CD4-positive, alpha-beta T cell treated with Interleukin-1 beta for 1 hour (primary cell): ENCODE results near the gene STRA6.

Experiments used
- DNase-seq, 2 donors: peaks; one replicate each; pipeline ENCODE4 v3.0.0-alpha.2; 2020 to 2022

STRA6 gene, protein sequence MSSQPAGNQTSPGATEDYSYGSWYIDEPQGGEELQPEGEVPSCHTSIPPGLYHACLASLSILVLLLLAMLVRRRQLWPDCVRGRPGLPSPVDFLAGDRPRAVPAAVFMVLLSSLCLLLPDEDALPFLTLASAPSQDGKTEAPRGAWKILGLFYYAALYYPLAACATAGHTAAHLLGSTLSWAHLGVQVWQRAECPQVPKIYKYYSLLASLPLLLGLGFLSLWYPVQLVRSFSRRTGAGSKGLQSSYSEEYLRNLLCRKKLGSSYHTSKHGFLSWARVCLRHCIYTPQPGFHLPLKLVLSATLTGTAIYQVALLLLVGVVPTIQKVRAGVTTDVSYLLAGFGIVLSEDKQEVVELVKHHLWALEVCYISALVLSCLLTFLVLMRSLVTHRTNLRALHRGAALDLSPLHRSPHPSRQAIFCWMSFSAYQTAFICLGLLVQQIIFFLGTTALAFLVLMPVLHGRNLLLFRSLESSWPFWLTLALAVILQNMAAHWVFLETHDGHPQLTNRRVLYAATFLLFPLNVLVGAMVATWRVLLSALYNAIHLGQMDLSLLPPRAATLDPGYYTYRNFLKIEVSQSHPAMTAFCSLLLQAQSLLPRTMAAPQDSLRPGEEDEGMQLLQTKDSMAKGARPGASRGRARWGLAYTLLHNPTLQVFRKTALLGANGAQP

DNA sequence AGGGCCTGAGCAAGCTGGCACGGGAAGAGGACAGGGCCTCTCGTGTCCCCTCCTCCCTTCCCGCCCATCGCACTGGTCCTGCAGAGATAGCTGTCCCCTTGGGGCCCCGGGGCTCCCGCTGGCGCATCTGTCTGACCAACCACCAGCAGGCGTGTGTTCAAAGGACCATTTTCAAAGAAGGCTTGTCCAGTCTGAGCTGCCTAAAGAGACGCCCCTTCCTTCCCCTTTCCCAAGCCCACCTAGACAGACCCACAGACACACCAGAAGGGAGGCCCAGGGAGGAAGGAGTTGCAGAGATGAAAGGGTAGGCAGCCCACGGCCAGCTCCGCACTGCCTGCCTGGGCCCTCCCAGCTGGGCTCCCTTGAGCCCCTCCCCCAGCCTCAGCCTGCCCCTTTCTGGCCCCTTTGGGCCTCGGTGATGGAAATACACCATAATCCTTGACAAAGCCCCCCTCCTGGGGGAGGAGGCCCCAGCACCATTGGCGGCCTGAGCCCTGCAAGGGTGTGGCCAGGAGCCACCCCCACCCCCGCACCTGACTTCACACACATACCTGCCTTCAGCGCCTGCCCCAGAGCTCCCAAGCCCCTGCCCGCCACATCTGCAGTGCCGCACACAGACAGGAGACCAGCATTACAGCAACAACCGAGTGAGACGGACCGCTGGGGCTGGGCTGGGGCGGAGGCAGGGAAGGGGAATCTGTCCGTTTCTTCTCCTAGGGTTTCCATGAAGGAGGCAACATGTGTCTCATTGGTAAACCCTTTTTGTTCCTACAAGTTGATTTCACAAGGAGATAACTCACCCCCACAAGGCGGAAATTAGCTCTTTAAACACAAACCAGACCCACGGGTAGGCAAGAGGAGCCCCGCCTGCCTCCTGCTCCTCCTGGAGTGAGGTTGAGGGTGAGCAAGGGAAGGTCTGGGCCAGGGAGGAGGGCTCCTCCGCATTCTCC, at the start of gene STRA6:
STRA6 (minus strand) TSS at position 336 of the 950 bp plus-strand sequence. CDS start 520 bp downstream, outside the sequence.
- DNase-seq, result no peak

DNA sequence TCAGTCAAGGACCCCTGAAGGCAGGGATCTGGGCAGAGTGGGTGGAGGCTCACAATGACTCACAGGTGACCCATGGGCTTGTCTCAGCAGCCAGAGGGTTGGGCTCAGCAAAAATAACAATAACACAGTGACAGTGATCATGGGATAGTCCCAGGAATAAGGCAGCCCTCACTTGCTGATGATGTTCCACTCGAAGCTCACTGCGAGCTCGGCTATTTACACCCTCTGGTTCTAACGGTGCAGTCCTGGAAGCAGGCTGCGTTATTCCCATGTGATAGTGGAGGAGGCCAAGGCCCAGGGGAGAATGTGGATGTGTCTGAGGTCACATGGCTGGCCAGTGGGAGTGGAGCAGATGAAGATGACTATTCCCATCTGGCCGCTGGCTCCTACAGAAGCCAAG, 49.7 kb upstream of the STRA6 start:
- DNase-seq, result no peak

DNA sequence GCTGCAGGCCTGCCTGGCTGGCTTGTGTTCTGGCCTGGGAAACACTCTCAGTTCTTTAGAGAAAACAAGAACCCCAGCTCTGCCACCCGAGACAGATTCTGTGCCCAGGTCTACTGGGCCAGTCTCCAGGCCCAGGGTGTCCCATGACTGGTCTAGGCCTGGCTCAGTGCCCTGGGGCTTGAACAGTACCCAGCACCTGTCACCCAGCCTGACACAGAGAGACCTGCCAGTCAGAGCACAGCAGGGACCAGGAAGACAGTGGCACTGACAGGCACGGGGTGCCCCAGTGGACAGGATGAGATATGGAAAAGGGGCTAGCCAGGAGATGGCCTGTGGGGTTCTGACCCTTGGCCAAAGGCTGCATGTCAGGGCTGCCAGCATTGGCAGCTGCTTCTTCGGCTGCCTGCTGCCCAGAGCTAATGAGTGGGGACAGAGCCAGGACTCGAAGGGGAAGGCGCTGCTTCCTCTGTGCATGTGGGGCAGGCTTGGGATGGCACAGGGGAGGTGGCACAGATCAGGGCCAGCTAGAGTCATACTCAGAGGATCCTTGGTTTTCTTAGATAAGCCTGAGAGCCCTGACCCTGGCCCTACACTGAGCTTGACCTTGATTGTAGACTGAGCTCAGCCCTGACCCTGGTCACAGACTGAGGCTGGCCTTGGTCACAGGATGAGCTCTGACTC, 48.7 kb upstream of the STRA6 start:
- no peak for DNase-seq

DNA sequence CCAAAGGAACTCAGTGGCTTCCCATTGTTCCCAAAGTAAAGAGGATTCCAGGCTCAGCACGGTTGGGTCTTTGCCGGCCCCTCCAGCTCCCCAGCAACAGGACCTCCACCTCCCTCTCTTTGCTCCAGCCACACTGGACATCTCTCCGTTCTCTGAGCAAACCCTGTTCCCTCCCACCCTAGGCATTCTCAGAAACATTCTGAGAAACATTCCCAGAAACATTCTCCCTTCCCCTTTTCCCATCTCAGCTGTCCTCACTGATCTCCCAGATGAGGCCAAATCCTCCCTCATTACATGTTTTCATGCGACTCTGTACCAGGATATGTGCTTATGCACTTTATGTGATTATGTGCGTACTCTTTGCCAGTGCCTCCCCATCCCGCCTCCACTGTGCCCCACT, 47.7 kb upstream of the STRA6 start:
- DNase-seq, result no peak

DNA sequence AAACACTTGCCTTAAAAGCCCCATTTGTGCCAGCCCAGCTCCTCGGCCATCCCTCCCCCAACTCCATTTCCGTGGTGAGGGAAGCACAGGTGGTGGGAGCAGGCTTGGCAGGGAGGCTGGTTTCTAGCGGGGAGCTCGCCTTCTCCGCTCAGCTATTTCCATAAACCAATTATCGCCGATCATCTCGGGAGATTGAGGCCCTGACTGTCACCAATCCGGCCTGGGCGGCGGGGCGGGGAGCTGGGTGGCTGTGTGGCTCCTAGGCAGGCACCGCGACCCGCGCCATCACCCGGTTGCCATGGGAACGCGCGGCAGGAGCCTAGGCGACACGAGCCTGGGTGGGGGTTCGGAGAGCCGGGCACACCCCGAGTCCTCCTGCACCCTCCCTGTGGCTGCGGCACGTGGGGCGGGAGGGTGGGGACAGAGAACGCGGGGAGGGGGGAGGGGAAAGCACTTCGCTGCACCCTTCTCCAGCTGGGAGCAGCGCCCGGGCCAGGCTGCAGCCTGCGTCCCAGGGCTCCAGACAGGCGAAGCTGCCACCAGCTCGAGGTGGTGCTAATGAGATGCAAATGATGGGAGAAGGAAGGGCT, 42.9 kb upstream of the STRA6 start:
- no peak for DNase-seq

DNA sequence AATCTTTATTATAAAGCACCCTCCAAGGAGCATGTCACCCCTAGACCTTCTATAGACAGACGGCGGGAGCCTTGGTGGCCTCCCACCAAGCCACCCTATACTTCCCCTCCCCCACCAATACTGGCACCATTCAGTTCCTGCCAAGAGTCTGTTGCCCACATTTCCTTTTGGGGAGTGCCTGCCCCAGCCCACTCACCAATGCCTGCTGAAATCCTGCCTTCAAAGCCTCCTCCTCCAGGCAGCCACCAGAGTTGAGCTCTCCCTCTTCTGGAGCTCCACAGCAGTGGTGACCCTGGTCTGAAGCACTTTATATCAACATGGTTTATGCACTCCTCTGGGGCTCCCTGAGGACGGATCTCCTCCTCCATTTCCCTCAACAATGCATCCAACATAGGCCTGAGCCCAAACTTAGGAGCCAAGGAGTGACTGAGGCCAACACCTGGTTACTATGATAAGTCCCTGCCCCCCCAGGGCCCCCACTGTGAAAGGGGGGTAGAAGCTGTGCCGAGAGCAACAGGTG, 42.3 kb upstream of the STRA6 start:
- no peak for DNase-seq

DNA sequence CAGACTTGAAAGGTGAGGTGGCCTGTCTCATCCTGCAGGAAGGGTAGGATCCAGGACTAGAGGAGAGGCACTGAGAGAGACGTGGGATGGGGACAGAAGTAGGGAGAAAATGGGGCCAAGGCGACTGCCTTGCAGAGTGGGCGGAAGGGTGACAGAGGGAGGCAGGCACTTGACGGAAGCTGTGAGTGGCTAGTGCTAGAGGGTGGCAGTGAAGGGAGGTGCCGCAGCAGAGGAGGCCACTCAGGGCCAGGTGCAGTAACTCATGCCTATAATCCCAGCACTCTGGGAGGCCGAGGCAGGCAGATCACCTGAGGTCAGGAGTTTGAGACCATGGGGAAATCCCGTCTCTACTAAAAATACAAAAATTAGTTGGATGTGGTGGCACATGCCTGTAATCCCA, 40.8 kb upstream of the STRA6 start:
- DNase-seq, result no peak

DNA sequence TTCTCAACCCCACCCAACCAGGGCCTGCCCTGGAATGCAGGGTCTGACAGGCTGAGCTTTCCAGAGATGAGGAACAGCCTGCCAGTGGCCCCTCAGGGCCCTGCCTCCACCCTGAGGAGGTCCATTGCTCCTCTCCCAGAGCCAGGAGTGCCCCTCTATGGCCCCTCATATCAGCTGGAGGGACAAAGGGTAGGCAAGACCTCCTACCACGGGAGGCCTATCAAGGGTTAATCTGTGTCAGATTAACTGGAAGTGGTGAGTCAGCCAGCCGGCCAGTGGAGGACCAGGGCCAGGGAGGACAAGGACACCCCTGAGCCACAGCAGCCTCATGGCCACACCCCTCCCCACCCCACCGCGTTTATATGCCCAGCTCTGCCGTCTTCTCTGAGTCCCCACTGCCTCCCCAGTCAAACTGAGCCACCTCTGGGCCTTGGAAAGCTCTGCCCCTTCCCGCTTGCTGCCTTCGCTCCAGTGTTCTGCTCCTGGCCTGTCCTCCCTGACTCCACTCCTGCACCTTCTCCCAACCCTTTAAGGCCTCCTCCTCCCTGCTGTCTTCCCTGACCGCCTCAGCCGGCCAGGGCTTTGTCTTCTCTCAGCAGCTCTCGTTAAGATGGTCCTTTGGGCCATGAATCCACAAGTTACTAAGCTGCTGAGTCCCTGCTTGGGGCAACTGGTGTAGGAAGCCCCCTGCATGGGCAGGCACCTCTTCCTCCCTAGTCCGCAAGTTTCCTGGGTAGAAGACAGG, 40.0 kb upstream of the STRA6 start:
- no peak for DNase-seq

DNA sequence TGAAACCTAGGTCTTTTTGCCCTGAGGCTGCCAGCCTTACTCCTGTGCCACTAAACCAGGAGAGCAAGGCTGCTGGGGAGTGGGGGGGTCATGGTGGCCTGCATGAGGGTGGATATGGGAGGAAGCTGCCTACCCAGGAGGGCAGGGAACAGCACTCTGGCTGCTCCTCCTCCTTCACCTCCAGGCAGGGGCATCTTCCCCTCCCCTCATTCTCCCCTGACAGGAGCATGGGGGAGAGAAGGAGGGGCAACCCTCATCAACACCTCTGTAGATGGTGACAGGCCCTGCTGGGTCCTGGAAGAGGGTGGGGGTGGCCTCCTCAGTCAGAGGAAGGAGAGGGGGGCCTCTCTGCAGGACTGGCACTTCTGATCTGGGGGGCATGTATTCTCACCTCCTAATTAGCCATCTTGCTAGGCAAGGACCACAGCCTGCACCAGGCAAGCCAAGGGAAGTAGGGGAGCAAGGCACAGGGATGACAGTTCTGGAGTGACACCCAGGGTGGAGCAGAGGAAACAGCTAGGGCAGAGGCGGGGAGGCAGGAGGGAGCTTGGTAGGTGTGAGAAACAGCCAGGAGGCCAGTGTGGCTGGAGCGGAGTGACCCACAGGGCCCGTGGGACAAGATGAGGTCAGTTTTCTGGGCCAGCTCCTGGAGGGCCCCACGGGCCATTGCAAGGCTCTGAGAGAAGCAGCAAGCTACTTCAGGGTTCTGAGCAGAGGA, 38.5 kb upstream of the STRA6 start:
- DNase-seq, result no peak

DNA sequence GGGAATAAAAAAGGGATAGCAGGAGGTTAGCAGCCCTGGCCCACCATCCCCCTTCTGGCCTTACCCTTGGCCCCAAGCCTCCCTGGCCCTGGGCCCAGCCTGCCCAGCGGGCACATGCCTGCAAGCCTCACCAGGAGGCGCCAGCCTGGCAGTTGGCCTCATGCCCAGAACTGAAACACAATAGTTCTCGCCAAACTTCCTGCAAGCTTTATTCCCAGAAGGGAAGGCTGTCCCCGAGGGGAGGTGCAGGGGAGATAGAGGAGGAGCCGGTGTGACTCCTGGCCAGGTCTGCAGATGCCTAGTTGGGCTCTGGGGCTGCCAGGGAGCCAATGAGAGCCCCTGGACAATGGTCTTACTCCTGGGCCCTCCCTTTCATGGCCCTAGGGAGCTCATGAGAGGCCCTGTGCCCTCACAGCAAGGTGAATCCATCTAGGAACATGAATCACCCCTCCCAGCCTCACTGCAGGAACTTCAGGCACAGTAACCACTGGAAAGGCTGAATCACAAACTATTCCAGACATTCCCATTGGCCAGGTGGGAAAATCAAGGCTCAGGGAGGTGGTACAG, 37.5 kb upstream of the STRA6 start:
- no peak for DNase-seq

DNA sequence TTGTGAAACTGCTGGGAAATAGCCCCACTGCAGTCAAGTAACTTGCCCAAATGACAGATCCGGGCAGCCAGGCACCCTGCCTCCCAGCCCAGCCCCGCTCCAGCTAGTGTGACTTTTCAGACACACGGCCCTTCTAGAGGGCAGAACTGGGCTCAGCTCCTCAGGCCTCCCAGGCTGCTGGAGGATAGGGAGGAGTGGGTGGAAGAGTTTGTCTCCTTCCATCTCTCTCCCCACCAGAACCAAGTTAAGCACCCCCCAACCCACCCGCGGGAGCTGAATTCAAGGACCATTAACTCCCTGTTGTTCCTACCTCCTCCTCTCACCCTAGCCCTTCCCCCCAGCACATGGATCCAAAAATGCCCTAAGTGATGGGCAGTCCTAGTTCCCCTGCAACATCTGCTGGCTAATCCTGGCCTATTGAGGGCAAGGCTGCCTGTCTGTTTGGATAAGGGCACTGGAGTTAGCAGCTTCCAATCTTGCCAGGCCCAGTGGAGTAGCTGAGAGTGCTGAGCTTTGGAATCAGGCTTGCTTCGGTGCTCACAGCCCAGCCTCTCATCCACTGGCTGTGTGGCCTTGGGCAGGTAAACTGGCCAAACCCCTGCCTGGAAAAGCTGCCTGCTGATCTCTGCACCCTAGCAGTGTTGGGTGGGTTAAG, 36.6 kb upstream of the STRA6 start:
- DNase-seq, result no peak

DNA sequence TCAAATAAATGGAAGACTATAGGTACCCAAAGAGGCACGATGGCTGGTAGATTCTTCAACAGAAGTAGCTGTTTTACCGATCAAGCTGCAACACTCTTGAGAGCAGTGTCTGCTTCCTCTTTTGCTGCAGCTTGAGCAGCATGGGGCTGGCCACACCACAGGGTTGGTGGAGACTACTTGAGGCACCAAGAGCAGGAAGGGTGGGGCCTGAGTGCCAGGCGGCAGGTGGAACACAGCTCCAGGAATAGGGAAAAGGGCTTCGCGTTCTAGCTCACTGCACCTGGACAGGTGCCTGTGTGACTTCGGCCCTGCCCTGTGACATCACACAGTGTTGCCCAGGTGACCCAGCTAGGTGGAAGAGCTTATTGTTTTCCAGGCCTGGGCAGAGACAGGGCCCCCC, 33.4 kb upstream of the STRA6 start, which contains the start of gene CCDC33:
CCDC33 (plus strand) TSS at position 365 of the 400 bp plus-strand sequence. CDS start 394 bp downstream, outside the sequence.
- peak in 1 of 2 donors; percentile 27 for DNase-seq

DNA sequence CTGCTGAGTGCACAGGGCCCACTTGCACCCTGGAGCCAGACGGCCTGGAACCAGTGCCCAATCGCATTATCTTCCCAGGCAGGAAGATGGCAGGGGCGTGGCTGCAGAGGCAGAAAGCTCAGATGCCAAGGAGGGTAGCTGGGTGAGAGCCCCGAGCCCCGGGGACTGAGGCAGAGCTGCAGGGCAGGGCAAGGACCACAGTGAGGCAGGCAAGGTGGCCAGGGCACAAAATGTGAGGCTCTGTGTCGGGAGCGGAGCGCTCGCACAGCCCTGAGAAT, 31.9 kb upstream of the STRA6 start:
- no peak for DNase-seq

DNA sequence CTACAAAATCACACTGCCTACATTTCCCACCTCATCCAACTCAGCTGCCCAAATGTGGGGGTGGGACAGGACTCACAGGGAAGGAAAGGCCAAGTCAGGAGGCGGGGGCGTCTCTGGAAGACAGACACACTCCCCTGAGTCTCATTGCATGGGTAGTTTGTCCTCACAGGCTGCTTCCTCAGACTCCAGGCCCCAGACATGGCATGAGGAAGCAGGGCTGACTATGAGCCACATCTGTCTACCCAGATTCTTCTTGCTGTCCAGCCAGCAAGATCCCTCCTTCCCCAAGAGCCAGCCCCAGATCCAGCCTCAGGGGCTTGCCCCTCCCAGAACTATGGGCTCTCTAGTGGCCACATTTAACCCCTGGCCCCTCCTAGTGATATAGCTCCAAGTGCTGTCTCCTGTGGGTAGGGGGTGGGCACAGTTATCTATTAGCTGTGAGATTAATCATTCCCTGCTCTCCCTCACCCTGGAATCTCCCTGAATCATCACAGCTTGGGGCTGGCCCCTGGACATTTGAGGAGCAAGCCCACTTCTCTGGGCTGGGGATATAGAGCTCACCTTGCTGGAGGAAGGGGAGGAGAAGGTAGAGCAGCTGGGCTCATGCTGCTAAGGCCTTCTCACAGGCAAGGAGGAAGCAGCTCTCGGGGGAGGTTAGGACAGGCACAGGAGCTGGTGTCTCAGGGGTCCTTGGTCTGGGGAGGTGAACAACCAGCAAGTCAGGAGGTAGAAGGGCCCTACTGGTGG, 31.4 kb upstream of the STRA6 start:
- no peak for DNase-seq

DNA sequence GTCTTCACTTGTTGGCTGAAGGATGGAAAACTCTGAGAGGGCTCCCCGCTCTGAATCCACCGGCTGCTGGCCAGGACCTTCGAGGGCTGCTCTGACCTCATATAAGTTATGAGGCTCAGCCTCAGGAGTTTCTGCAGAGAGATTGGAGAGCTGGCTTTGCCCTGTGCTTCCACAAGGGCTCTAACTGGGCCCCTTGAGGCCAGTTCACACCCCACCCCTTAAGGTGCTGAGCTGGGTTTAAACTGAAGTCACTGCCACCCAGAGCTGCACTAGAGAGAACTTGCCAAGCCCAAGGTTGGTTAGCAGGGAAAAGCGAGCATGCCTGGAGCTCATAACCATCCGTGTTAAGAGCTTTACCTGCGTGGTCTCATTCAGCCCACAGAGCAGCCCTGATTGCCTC, 30.8 kb upstream of the STRA6 start:
- DNase-seq, result no peak

DNA sequence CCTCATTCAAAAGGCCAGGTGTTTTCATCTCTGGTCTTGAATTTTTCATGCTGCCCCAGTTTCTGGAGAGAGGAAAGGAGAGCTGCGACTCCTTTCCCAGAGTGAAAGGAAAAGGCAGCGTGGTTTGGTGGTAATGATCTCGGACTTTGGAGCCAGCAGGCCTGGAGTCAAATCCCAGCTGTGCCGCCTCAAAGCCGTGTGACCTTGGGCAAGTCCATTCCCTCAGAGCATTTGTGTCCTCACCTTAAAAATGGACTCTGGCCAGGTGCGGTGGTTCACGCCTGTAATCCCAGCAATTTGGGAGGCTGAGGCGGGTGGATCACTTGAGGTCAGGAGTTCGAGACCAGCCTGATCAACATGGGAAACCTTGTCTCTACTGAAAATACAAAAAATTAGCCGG, 28.9 kb upstream of the STRA6 start:
- no peak for DNase-seq

DNA sequence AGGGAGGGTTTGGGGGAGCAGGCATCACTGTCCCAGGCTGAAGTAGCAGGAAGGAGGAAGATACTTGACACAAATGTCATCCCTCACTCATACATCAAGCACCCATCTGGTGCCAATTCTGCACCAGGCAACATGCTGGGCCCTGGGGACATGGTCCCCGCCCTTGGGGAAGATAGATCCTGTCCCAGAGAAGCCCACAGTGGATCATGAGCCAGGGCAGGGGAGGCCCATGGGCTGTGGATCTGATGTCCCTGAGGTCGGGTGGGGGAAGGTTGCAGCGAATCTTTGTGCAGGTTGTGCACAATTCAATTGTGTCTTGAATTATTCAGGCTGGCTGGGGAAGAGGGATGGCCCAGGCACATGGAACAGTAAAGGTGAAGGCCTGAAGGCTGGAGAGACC, 27.1 kb upstream of the STRA6 start:
- no peak for DNase-seq

DNA sequence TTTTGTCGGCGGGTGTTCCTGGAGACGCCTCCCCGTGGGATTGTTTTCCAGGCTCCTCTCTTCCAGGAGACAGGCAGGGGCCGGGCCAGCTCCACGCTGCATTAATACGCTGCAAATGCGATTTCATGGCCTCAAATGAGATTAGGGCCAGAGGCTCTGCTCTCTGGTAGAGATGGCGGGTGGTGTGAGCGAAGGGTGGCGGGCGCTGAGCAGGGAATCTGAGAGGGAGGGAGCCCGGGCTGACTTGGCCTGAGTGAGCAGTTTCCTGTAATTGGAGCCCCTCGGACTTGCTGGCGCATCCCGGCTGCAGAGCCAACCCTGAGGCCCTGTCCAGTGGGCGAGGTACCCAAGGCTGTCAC, 26.1 kb upstream of the STRA6 start:
- DNase-seq, result no peak
